IPS DF 4.7 (cell line): ENCODE results near the gene UBE3D.

Experiments
- DNase-seq: peaks from one replicate; pipeline ENCODE4 v3.0.0-alpha.2; 2013; ENCODE audit warnings: low spot score; ENCODE audit errors: extremely low read depth

Gene UBE3D, protein sequence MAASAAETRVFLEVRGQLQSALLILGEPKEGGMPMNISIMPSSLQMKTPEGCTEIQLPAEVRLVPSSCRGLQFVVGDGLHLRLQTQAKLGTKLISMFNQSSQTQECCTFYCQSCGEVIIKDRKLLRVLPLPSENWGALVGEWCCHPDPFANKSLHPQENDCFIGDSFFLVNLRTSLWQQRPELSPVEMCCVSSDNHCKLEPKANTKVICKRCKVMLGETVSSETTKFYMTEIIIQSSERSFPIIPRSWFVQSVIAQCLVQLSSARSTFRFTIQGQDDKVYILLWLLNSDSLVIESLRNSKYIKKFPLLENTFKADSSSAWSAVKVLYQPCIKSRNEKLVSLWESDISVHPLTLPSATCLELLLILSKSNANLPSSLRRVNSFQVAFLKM

DNA sequence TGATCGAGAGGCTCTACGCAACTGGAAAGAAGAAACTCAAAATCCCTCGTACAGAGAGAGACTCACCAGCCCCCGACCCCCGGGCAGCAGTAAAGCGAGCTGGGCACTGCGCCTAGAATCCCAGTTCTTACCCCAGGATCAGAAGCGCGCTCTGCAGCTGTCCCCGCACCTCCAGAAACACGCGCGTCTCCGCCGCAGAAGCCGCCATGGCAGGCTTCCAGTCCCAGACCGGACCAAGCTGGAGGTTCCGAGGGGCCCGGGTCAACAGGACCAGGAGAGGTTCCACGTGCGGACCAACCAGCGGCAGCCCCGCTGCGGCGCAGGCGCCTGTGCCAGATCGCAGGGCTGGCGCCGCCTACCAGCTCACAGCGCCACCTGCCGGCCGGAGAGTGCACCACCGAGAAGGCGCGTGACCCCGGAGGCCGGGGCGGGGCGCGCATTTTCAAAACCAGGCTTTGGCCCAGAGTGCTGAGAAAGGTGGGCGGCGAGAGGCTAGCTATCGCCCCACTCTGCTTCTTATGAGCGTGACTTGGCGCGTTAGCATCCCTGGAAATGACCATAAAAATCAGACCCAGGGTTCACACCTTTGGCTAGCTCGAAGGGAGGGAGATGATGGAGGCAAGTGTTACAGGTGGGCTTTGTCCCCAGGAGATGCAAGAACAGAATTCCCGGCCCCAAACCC lies at the start of gene UBE3D:
UBE3D (minus strand) TSS at position 331 of the 682 bp plus-strand sequence; CDS start at position 208, 123 bp downstream.
- DNase-seq: no peak

DNA sequence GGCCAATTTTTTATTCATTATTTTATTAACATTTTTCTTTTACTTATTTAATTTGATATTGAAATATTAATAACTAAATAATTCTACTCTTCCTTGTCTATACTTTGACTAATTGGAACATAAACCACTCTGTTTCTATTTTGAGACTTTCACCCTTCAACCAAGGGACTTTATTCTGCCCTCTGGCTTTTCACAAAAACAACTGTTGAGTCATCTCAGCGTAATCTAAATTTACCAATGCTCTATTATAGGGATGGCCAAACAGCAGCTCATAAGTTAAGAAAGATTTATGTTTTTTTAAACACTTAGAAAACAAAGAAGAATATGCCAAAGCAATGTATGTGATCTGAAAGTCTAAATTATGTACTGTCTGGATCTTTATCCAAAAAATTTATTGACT lies 48.5 kb upstream of the UBE3D start:
- DNase-seq: no peak

DNA sequence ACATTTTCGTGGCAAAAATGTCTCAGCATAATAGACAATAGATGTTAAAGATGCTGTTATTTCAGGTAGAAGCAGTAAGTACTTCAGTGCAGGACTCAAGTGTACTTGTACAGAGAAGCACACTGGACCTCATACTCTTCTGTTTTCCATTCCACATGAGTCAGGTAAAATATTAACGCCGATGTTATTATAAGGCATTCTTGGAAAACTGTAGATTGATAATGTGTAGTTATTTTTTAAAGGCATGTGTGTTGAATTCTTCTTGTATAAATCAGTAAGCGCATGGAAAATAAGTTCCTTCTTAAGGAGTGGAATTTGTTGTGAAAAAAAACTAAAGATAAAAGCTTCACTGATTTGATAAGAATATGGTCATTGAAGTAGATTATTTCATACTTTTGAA lies 47.6 kb upstream of the UBE3D start:
- DNase-seq: no peak

DNA sequence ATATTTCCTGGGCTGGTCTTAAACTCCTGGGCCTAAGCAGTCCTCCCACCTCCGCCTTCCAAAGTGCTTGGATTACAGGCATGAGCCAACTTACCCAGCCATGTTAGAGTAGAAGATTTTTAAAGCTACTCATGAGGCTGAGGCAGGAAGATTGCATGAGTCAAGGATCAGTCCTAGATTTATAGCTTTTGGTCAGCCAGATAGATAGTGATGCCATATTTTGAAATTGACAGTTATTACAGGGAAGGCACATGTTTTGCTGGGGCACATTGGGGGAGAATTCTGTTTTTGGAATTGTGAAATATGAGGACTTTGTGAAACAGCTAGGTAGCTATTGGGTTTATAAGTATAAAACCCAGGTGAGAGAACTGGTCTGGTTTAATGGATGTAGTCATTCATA lies 42.7 kb upstream of the UBE3D start:
- DNase-seq: no peak

DNA sequence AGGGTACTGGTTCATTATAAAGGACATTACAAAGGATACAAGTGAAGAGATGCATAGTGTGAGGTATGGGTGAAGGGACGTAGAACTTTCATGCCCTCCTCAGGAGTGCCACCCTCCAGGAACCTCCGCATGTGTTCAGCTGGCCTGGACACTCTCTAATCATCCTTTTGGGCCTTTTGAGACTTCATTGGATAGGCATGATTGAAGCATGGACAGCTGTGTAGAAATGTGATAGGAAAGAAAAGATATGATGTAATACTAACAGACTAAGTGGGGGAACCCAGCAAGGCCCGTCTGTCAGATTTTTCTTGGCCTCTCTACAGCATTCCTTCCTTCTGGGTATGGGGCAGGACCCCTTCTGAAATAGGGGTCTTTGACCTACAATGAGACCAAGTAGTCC lies 32.9 kb upstream of the UBE3D start:
- no peak for DNase-seq

DNA sequence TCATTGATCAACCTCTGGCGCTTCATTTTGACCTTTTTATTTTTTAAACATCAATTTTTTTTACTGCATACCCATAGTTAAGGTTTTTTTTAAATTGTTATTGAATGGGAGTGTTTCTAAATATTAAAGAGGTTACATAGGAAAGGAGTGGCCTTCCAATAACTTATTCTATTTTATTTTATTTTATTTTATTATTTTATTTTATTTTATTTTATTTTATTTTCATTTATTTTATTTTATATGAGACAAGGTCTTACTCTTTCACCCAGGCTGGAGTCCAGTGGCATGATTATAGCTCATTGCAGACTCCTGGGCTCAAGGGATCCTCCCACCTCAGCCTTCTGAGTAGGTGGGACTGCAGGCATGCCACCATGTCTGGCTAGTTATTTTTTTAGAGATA lies 32.0 kb upstream of the UBE3D start:
- DNase-seq: no peak

DNA sequence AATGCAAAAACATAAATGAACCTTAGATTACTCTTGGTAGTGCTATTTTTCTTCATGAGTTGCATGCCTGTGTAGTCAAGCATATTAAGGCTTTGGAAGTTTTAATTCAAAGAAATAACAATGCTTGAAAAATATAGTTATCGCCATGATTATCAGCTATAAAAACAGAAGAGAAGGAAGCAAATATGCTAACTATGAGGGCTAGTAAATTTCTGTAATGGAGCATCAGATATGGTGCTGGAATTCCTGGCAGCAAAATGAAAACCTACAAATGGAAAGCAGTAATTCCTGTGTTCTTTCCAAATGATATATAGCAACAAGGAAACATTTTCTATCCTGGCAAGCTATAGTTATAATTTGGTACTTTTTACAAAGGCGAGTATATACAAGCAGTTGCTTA lies 31.6 kb upstream of the UBE3D start:
- DNase-seq: no peak

DNA sequence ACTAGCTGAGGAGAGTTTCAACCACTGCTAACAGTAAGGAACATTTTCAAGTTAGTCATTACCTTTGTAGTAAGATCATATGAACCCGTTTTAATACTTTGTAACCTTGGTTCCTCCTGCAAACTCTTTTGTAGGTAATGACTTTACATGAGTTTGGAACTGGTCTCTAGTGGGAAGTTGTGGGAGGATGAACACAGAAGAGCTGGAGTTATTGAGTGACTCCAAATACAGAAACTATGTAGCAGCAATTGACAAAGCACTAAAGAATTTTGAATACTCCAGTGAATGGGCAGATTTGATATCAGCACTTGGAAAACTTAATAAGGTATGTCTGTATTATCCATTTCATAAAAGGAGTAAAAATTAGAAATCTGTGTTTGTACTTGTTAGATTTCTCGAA lies 31.1 kb upstream of the UBE3D start:
- DNase-seq: no peak

DNA sequence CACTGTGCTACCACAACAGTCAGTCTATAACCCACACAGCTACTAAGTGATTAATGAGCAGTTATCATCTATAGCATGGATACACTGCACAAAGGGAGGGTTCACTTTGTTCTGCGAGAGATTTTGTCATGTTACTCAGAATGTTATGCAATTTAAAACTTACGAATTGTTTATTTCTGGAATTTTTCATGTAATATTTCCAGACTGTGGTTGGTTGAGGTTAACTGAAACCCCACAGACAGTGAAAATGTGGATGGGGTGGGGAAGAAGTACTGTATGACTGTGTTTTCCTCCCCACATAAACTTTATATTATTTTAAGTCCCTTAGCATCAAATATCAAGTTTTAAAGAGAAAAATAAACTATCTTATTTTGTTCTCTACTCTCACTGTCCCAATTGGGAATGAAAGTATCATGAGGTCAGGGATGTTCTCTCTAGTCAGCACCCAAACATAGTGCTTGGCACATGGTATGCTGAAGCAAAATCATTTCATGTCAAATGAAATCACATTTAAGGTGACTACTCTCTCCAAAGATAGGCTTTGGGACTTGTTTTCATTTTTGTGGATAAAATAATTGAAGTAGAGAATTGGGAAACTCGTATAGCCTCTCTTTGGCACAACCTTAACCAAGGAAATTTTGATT lies 27.2 kb upstream of the UBE3D start:
- no peak for DNase-seq

DNA sequence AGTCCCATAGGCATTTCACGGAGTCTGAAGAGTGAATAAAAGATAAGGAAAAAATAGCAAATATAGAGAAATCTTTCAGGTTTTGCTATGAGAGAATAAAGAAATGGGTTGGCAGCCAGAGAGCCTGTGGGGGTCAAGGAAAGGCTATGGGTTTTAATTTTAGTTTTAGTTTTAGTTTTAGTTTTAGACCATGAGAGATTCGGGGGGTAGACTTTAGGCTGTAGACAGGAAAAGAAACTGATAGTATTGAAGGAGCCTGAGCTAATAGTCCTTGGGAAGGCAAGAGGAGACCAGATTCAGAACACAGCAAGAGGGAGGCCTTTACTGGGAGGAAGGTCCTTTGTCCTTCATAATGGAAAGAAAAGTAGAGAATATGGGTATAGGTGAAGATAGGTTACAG lies 21.1 kb upstream of the UBE3D start:
- DNase-seq: no peak

DNA sequence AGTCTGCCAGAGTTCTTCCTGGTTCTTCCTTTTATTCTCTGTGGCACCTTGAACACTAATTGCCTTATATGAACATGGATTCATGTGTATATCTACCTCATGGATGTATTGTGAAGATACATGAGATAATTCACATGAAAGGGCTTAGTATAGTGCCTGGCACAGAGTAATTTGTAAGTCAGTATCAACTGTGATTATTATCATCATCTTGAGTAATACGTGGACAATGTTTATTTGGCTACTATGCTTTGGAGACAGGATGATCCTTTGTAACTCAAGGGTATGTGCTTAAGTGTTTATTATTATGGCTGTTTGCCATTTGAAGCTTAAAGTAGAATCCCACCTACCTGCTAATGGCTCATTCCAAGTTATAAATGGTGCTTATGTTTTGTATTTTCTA lies 17.8 kb upstream of the UBE3D start:
- DNase-seq: no peak

DNA sequence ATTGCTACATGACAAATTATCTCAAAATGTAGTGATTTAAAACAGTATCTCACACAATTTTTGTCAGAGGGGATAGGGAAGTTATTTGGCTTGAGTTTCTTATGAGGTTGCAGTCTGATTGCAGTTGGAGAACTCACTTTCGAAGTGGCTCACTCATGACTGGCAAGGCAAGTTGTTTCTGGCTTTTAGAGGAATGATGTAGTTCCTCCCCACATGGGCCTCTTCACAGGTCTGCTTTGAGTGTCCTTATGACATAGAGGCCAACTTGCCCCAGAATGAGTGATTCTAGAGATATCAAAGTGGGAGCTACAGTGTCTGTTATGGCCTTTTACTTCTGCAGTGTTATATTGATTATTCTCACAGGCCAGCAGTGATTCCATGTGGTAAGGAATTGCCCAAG lies 8.0 kb upstream of the UBE3D start:
- DNase-seq: no peak

DNA sequence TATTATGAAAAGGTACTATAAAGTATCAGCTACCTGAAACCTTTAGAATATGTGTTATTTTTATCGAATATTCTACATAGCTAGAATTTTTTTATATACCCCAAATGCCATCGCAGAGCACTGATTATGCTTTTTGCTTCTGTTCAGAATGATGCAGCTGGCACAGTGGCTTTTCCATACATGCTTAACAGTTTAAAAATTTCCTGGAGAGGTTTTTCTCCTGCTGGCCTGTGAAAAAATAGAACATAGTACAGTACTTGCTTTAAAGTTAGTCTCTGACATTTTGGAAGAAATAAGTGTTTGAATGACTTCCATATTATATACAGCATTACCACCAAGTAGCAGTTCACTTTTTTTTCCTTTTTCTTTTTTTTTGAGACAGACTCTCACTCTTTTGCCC lies 7.1 kb upstream of the UBE3D start:
- DNase-seq: no peak

DNA sequence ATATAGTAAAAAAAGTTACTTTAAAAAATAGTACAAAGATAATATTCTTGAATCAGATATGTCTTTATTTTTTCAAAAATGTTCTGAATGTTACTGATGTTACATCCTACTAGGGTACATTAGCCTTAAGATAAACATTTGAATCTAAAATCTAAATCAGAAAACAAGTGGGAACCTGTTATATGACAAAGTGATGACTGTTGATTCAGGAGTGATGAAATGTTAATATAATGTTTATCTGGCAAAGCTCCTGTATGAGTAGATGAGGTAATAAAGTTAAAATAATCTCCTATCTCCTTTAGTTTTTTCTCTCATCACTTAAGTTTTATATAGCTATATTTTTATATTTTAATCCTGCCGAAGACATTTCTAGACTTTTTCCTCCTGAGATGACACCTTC lies 6.1 kb upstream of the UBE3D start:
- DNase-seq: no peak

DNA sequence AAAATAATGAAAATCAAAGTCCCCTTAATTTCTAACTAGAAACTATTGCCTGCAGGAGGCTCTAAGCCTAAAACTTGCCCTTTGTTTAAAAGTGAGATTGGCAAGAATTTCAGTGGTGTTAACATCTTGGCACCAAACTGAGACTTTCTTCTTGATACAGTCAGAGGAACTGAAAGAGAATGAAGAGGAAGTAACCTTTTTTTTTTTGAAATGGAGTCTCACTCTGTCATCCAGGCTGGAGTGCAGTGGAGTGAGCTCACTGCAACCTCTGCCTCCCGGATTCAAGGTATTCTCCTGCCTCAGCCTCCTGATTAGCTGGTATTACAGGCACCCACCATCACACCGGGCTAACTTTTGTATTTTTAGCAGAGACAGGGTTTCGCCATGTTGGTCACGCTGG lies 5.4 kb upstream of the UBE3D start:
- DNase-seq: no peak

DNA sequence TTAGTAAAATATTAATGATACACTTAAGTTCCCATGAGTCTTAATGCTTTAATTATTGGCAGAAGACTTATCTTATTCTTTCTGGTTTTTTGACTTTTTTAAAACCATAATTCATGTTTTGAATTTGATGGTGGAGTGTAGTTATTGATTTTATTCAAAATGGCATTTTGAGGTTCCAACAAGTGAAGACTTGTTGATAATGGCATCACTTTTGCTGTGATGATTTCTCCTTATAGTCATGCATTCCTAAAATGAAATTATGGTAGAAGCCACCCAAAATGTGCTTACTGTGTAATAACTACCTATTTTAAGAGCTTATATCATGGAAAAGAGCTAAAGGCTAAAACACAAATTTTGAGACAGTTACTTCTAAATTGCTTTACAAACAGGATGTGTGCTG lies 4.0 kb upstream of the UBE3D start:
- no peak for DNase-seq

DNA sequence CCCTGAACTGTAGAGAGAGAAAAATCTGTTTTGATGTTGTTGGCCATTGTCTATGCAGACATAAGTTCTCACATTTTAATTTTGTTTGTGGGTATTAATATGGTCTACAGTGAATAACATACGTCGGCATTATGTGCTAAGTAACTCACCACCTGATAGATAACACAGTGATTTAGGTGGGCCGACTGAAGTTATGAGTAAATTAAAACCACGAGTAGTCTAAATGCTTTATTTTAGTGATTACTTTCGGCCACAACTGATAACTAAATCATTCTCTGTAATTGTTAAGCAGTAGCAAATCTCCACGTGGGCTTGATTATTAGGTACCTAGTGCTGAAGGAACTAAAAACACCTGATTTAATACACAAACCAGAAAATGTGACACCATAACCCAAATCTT lies 3.0 kb upstream of the UBE3D start:
- no peak for DNase-seq

DNA sequence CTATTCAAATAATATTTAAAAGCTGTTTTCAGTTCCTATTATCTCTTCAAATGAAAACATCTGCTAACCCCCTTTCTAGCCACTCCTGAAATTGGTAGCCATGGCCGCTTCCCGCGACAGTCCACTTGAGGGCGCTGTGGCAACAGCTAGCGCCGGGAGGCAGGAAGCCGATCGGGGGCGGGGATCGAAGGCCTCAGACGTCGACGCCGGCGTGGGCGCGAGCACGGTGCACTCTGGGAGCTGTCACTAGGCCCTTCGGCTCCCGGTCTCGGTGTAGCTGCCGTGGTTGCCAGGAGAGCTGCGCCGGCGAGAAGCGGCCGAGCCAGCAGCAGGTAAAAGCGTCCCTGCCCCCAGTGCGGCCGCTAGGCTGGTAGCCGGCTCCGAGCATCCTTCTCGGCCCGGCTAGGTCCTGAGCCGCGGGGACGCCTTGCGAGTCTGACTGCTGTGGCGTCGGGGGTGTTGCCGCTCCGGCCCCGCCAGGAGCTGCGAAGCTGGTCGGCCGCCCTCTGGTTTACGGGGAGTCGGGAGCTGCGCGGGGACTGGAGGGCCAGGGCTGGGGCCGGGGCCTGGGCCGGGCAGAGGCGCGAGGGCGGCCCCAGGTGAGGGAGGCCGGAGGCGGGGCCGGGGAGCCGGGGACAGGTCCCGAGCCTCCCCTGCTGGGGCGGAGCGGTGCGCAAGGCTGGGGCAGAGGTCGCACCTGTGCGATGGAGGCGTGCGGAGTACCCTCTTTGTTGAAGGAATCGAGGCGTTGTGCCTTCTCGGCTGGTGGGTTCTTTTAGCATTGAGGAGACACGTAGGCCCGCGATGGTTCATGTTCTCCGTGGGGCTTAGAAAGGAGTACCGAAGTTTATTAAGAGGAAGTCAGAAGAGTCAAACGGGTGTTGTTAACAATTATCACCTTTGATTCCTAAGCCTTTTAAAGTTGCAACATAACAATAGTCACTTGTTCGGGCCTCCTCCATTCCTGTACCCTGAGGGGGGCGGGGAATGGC lies 2.1 kb upstream of the UBE3D start, which contains the start of gene DOP1A:
DOP1A (plus strand) TSS at position 224 of the 992 bp plus-strand sequence. CDS start 29,307 bp downstream, outside the sequence.
- DNase-seq: no peak

DNA sequence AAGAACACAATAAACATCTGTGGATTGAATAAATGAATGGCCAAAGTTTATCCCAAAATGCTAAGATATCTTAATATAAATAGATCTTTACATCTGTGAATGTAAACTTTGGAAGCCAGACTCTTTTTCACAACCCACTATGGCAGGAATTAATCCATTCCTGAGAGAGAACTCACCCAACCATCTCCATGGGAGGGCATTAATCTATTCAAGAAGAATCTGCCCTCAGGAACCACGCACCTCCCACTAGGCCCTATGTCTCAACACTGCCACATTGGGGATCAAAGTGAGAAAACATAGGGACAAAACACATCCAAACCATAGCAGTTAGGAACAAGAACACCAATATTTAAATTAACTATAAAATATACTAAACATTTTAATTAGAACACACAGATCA lies 3.4 kb downstream of the UBE3D start:
- no peak for DNase-seq

DNA sequence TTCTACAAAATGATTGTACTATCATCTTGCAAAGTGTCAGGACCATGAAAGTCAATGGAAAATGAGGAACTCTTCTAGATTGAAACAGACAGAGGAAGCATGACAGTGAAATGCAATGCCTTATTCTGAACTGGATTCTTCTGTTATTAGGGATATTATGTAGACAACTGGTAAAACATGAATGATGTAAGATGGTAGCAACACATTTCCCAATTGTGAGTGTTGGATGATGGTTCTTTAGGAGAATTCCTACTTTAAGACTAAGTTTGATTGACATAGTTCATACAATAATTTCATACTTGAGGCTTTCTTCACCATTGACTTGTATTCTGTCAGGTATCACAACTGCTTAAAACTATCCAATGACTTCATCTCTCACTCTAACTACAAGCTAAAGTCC lies 4.5 kb downstream of the UBE3D start:
- DNase-seq: no peak

DNA sequence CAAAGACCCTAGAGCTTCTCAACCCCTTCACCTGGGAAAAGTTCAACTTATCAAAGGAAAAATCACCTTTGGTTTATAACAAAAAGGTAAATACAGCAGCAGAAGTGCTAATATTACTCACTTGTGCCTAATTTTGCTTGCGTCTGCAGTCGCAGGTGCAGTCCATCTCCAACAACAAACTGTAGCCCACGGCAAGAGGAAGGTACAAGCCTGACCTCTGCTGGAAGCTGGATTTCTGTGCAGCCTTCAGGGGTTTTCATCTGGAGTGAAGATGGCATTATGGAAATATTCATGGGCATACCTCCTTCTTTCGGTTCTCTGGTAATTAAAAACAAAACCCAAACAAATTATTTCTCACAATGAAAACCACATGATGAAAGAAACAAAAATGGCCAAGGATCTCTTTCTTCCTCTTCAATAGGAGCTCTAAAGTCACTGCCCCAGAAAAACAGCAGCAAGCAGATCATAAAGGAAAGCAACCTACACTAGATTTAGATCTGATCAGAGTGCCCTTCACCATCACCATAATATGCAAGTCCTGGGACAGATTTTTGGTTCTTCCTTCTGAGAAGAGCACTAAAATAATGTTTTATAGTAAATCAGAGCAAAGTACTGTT lies 7.8 kb downstream of the UBE3D start:
- no peak for DNase-seq
